Measurements from ENCODE around the gene TWIST2.

TWIST2 gene

GRCh38 chr2:238835726-238836301 lies 12.1 kb upstream of the TWIST2 start:
- in situ Hi-C loops (cut with MboI; ENCODE audit: low sequenced_read_pairs), result no loop called here

GRCh38 chr2:238838786-238839327 lies 9.0 kb upstream of the TWIST2 start:
- in situ Hi-C loops (cut with MboI; ENCODE audit: low sequenced_read_pairs), result no loop called here

GRCh38 chr2:238839428-238839827 lies 8.5 kb upstream of the TWIST2 start:
- in situ Hi-C loops (cut with MboI; ENCODE audit: low sequenced_read_pairs), result no loop called here

DNA sequence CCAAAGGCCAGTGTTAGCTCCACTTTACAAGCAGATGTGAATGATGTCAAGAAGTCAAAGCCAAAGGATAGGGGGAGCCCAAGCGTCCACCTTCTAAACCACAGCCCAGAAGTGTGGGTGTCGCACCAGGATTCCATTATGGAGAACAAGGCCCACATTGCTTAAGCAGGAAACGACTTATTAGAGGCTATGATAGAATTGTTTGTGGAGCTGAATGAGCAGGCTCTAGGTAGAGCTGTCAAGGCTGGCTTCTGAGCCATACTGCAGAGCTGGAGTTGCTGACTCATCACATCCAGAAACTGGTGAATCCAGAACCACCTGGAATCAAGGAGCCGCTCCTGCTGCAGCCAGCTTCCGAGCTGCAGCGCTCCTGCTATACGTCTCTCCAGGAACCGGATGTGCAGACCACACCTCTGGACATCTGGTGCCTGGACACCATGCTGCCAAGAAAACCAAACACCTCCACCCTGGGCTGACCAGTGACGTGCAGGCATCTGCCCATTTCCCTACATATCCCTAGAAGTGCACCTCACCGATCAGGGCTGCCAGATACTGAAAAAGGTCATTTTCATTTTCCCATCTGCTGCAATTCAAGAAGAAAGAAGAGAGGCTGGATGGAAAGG lies 6.2 kb upstream of the TWIST2 start:
- in situ Hi-C loops (cut with MboI; ENCODE audit: low sequenced_read_pairs), result no loop called here

GRCh38 chr2:238843476-238843875 lies 4.4 kb upstream of the TWIST2 start:
- in situ Hi-C loops (cut with MboI; ENCODE audit: low sequenced_read_pairs), result no loop called here

DNA sequence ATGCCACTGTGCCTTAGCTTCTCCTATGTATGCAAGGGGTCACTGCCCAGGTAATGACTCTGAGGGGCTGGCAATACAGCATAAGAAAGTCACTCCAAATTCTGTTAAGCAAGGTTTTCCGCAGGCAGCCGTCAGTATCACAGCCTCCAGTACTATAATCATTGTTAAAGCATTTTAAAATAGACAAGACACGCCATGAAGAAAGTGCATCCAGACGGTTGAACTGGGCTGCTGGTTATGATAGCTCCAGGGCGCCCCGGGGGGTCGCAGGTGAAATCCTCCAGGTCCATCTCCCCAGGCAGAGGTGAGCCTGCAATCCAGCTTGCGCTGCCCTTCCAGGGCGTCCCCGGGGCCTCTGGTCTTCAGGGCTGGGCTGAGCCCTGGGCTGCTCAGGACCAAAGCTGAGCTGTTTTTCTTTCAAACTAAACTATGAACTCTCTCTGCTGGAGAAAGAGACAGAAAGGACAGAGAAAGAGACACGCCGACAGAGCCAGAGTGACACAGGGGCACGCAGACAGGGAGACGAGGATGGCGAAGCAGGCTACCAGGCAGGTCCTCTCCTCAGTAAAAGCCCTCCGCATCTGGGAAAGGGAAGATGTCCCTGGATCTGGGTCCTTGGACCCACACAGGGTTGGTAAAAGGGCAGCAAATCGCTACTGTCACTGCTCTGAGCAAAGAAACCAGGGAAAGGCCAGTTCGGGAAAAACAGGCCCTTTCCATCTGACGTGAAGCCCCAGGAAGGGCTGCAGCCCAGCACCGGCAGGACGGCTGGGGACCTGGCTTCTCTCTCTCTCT lies 2.1 kb upstream of the TWIST2 start:
- in situ Hi-C loops (cut with MboI; ENCODE audit: low sequenced_read_pairs), result no loop called here

DNA sequence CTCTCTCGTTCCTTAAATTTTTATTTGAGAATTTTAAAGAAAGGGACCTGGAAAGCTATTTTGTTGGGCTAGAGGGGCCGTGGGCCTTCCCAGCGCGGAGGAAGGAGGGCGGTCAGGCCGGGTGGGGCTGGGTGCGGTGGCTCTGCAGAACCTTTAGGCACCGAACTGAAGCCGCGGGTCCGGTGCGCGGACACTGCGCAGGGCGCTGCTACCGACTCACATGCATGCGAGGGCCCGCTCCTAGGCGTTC lies 1.6 kb upstream of the TWIST2 start:
- in situ Hi-C loops (cut with MboI; ENCODE audit: low sequenced_read_pairs), result no loop called here

- in situ Hi-C loops (cut with MboI; ENCODE audit: low sequenced_read_pairs), result no loop called here
These were observed 1.1 kb upstream of the TWIST2 start for GRCh38 chr2:238846628-238847418.

DNA sequence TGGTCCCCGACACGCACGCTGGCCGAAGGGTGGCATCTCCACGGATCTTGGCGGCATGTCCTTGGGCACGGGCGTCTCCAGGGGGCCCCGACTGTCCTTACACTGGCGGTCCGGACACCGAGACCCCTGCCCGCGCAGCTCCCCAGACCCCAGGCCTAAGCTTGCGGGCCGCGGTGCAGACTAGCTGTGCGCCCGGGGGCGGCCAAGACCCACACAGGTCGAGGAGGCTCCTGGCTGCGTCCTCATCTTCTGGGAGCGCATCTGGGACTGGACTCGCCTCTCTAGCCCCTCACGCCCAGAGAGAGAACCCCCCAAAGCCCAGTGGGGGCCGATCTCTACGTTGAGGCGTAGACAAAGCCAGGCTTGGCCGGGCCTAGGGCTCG lies 475 bp upstream of the TWIST2 start:
- in situ Hi-C loops (cut with MboI; ENCODE audit: low sequenced_read_pairs), result no loop called here

DNA sequence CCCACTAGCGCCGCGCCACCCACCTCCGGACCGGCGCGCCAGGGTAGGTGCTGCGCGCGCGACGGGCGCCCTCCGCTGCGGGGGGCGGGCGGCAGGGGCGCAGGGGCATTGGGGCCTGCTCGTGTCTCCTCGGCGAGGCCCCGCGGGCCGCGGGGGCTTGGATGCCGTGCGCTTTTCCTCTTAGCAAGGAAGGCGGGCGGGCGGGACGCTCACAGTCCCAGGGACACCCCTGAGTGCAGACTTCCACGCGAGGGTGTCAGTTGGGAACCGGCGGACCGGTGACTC lies 748 bp downstream of the TWIST2 start:
- in situ Hi-C loops (cut with MboI; ENCODE audit: low sequenced_read_pairs), result no loop called here

- in situ Hi-C loops (cut with MboI; ENCODE audit: low sequenced_read_pairs), result no loop called here
These were observed 1.3 kb downstream of the TWIST2 start for GRCh38 chr2:238848976-238849853.

DNA sequence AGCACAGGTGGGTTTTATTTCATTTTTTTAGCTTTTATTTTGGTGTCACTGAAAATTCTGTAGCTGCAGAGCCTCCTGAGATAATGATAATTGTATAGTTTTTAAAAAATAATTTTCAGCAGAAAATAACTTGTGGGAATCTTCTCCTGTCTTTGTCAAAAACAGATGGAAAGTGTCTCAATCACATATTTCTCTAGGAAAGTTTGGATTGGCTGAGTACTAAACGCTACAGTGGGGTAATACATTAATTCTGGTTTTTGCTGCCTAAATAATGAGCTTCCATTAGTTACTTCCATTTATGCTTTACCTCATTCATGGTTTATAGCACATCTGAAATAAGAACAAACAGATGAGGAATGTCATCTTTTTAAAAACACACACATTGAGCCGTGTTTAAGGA lies 2.2 kb downstream of the TWIST2 start:
- in situ Hi-C loops (cut with MboI; ENCODE audit: low sequenced_read_pairs), result no loop called here

DNA sequence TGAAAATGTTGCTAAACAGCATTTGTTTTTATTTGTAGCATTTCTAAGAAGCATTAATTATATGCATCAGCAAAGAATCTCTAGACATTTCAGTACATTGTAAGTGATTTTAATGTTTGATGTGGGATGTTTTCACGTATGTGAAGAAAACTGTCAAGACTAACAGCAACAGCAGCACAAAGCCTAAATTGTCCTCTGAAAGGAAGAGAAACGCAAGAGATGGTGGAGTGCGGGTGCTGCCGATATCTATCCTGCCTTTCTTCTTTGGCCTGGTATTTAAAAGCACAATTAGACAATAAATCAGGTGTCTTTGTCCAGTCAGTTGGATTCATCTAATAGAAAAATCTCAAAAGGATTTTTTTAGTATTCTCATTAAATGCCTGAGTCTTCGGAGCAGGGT lies 3.1 kb downstream of the TWIST2 start:
- in situ Hi-C loops (cut with MboI; ENCODE audit: low sequenced_read_pairs), result no loop called here

DNA sequence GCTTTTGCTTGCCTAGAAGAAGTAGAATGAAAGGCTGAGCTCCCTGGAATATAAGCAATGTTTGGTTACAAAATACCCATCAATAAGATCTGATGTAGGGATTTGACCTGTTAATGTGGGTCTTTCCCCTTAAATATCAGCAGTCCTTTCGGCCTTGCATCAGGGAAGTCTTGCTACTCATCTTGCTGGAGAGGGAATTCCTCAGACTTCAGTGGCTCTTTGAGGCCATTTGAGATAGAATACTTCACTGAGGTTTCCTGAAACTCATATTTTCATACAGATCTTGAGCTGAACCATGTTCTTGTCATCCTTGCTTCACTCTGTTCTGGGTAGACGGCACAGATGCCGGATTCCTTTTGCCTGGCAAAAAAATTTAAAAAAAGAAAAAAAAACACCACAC lies 3.9 kb downstream of the TWIST2 start:
- in situ Hi-C loops (cut with MboI; ENCODE audit: low sequenced_read_pairs), result no loop called here

DNA sequence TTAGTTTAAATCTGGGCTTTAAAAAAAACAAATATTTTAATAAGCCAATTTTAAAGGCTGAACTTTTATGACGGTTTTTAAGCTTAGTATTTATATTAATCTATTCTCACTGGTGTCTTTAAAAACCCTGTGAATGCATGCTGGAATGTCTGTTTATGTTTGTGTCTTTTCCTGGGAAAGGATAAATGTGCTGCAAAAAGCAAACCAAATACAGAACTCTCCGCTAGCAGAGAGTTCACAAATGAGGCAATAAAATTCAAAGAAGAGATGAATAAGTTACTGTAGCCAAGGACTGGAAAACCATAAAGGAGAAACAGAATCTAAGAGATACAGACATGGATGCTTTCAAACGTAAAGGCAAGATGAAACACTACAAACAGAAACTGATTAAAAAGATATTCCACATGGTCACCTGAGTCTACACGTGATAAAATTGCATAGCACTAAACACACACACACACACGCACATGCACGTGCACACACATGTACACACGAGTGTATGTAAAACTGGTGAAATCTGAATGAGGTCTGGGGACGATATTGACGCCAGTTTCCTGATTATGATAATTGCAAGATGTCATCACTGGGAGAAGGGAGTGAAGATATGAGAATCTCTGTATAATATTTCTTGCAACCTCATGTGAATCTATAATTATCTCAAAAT lies 4.5 kb downstream of the TWIST2 start:
- in situ Hi-C loops (cut with MboI; ENCODE audit: low sequenced_read_pairs), result no loop called here

DNA sequence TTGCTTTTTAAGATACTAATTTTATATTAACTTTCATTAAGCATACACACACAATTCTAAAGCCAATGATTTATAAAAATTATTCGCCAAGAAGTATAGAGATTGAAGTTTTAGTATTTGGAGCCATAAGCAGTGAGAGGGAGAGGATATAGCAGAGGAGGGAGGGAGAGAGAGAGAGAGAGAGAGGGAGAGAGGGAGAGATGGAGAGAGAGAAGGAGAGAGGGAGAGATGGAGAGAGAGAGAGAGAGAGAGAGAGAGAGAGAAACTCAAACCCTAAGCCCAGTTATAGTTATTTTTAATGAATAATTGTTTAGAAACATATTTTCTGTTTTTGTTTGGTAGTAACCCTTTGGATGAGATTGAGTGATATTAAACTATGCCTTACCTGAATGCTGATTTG lies 5.3 kb downstream of the TWIST2 start:
- in situ Hi-C loops (cut with MboI; ENCODE audit: low sequenced_read_pairs), result no loop called here

- in situ Hi-C loops (cut with MboI; ENCODE audit: low sequenced_read_pairs), result no loop called here
These were observed 5.8 kb downstream of the TWIST2 start for GRCh38 chr2:238853721-238854120.

GRCh38 chr2:238854246-238854645 lies 6.4 kb downstream of the TWIST2 start:
- in situ Hi-C loops (cut with MboI; ENCODE audit: low sequenced_read_pairs), result no loop called here

GRCh38 chr2:238854699-238855229 lies 6.9 kb downstream of the TWIST2 start:
- in situ Hi-C loops (cut with MboI; ENCODE audit: low sequenced_read_pairs), result no loop called here

DNA sequence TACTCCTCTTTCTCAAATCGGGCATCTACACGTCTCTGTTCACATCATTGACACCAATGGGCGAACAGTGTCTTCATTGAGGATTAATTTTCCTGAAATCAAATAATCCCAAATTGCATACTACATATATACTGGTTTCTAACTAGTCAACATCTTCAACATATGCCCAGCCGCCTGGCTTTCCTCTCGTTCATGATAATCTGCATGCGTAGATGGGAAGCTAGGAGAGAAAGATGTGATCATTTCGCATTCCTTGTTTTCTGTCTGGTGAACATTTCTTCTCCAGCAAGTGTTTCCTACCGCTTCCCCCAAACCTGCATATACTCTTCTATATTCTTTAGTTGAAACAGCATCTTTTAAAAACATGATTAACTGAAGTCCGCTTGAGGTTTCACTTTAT lies 7.4 kb downstream of the TWIST2 start:
- in situ Hi-C loops (cut with MboI; ENCODE audit: low sequenced_read_pairs), result no loop called here

Data from hTERT RPE-1 (cell line).